Panc1 (cell line): Measurements from ENCODE around the gene CGB1. TPM values are rescaled to one million over a fixed set of nuclear protein-coding genes. Genes with fewer than 3 reads are reported as not detected.
A peak's percentile ranks its signal among the peaks of the same experiment; 100 is the strongest.
"Not testable (repeated sequence)": the region's sequence is repeated elsewhere in the genome, so short reads cannot be mapped to it uniquely, and the experiment has no call there.

ENCODE experiments used
- ATAC-seq: fragments of 200-7000 bp; cut with Tn5 transposase; 2 replicates; pipeline ENCODE4 v1.9.1; 2020; ENCODE audit warnings: mild to moderate bottlenecking, moderate library complexity
- BruUV-seq: library from RNA; stranded (reverse); fragments of 400-500 nt; replicated peaks from 2 replicates; lab custom pipeline; 2021; lab: Mats Ljungman, UMichigan
- CTCF ChIA-PET: fragments of 300-600 bp; sonication (Branson Sonifier 250); formaldehyde crosslinking; loops from one replicate; lab custom pipeline; 2022; ENCODE audit warnings: antibody characterized with exemption; lab: Charles Lee
- POLR2A ChIA-PET: fragments of 300-600 bp; sonication (Branson Sonifier 250); formaldehyde crosslinking; loops from one replicate; lab custom pipeline; 2022; ENCODE audit warnings: antibody characterized with exemption; lab: Charles Lee
- DNase-seq: peaks from one replicate; pipeline ENCODE4 v3.0.0-alpha.2; 2010; ENCODE audit warnings: low read depth, low spot score
- H3K27ac ChIP-seq: 2 replicates; pipeline ENCODE4 v1.5.1; 2011; ENCODE audit warnings: mild to moderate bottlenecking, low read length, inconsistent platforms
- H3K27me3 ChIP-seq: fragments of 200-500 bp; sonication (Bioruptor generic); 2 replicates; pipeline ENCODE4 v1.6.0; 2014; ENCODE audit warnings: low read length, inconsistent platforms; ENCODE audit not compliant: control insufficient read depth, insufficient read depth
- H3K36me3 ChIP-seq: fragments of 200-500 bp; sonication (Bioruptor generic); 2 replicates; pipeline ENCODE4 v1.5.1; 2014; ENCODE audit warnings: inconsistent platforms, mild to moderate bottlenecking, low read length, moderate library complexity; ENCODE audit not compliant: control insufficient read depth, insufficient read depth
- H3K4me1 ChIP-seq: 2 replicates; pipeline ENCODE4 v1.5.1; 2011; ENCODE audit warnings: inconsistent platforms, mild to moderate bottlenecking, low read length, moderate library complexity; ENCODE audit not compliant: control insufficient read depth, insufficient read depth
- H3K4me3 ChIP-seq, 2 experiments: 2 replicates each; pipeline ENCODE4 v1.5.1; 2011 to 2012; ENCODE audit warnings: low read depth in 2 of 2, low read length in 2 of 2, mild to moderate bottlenecking in 2 of 2, inconsistent platforms in 1 of 2, moderate library complexity in 1 of 2
- H3K9me3 ChIP-seq: fragments of 200-500 bp; sonication (Bioruptor generic); 2 replicates; pipeline ENCODE4 v1.5.1; 2014; ENCODE audit warnings: low read depth, mild to moderate bottlenecking, inconsistent platforms, low read length, moderate library complexity; ENCODE audit not compliant: control insufficient read depth, insufficient read depth
- POLR2AphosphoS5 ChIP-seq: IDR thresholded peaks from 2 replicates; pipeline ENCODE4 v1.6.1; 2012; ENCODE audit warnings: mild to moderate bottlenecking, low read depth, low read length, moderate library complexity
- SIN3A ChIP-seq: IDR thresholded peaks from 2 replicates; pipeline ENCODE4 v1.6.1; 2012; ENCODE audit warnings: low read depth, mild to moderate bottlenecking, low read length, moderate library complexity, borderline replicate concordance; ENCODE audit not compliant: insufficient read depth
- TCF7L2 ChIP-seq: IDR thresholded peaks from 2 replicates; pipeline ENCODE4 v1.6.1; 2011; ENCODE audit warnings: mild to moderate bottlenecking, low read depth, low read length, inconsistent platforms
- in situ Hi-C: cut with HindIII; loops from 2 replicates; pipeline ENCODE4 v1.10.0; 2016; ENCODE audit warnings: low sequenced_read_pairs, low pct_unique_long_range_greater_than_20kb
- intact Hi-C: fragments of 100-400 bp; cut with micrococcal nuclease; formaldehyde crosslinking; loops from one replicate; pipeline ENCODE4 v1.10.0; 2022; ENCODE audit not compliant: unreplicated experiment
- total RNA-seq: library from RNA; stranded (reverse); gene quantifications from one replicate; pipeline ENCODE4 v1.2.1, GENCODE V29; 2021; ENCODE audit not compliant: unreplicated experiment
- TF ChIP-seq, protein P1 (sequence below), 2 experiments: IDR thresholded peaks; 2 replicates each; pipeline ENCODE4 v1.6.1; 2011 to 2012; ENCODE audit warnings: low read depth in 2 of 2, control low read depth in 1 of 2, low read length in 1 of 2, mild to moderate bottlenecking in 1 of 2, moderate library complexity in 1 of 2; ENCODE audit not compliant: insufficient read depth in 1 of 2
- TF ChIP-seq, protein P2 (sequence below): fragments of 450-650 bp; IDR thresholded peaks from 2 replicates; pipeline ENCODE4 v1.5.1; 2017; ENCODE audit warnings: mild to moderate bottlenecking

CGB1 gene
- total RNA-seq, 1 experiment from 2014 or later = not detected

DNA sequence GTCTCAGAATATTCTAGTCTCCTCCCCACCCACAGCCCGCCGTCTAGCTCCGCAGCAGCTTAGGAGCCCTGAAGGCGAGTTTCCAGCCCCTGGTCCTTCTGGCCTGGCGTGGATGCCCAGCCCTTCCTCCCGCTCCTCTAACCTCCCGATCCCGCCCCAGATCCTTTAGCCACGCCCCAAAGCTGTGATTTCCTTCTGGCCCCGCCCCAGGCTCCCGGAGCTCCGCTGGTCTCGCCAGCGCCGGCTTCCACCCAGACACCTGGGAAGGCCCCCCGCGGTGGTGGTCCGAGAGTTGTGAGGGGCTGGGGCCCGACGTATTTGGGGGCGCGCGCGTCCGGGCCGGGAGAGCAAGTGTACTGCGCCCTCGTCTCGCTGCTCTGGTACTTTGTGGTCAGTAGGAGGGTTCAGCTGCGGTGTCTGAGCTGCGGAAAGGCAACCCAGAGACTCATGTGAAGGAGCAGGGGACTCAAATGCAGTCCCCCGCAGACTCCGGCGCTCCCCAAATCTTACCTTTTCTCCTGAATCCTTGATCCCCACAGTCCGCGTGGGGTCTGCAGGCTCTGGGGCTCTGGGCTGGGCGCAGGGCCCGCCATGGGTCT, 21.0 kb upstream of the CGB1 start, which contains the start of gene CGB7:
Gene CGB7 (minus strand): TSS at position 114 of the 599 bp plus-strand sequence. CDS start 2,374 bp downstream, outside the sequence.
- Histone ChIP-seq H3K4me1 (no peaks in the 10 kb centered on the region), H3K27ac (peak within 1 kb of the TSS; percentile 51), H3K9me3 (no peaks in the 10 kb centered on the region), H3K4me3 (peak within 1 kb of the TSS; percentile 49 to 64), H3K36me3 (no peaks in the 10 kb centered on the region), H3K27me3 (no peaks in the 10 kb centered on the region)
- TF ChIP-seq, protein P1, sequence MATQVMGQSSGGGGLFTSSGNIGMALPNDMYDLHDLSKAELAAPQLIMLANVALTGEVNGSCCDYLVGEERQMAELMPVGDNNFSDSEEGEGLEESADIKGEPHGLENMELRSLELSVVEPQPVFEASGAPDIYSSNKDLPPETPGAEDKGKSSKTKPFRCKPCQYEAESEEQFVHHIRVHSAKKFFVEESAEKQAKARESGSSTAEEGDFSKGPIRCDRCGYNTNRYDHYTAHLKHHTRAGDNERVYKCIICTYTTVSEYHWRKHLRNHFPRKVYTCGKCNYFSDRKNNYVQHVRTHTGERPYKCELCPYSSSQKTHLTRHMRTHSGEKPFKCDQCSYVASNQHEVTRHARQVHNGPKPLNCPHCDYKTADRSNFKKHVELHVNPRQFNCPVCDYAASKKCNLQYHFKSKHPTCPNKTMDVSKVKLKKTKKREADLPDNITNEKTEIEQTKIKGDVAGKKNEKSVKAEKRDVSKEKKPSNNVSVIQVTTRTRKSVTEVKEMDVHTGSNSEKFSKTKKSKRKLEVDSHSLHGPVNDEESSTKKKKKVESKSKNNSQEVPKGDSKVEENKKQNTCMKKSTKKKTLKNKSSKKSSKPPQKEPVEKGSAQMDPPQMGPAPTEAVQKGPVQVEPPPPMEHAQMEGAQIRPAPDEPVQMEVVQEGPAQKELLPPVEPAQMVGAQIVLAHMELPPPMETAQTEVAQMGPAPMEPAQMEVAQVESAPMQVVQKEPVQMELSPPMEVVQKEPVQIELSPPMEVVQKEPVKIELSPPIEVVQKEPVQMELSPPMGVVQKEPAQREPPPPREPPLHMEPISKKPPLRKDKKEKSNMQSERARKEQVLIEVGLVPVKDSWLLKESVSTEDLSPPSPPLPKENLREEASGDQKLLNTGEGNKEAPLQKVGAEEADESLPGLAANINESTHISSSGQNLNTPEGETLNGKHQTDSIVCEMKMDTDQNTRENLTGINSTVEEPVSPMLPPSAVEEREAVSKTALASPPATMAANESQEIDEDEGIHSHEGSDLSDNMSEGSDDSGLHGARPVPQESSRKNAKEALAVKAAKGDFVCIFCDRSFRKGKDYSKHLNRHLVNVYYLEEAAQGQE (IDR thresholded peaks at IDR 0.05; ENCODE audit: insufficient read depth in 1 of 2, low read depth in 2 of 2, low read length in 1 of 2) = no peak
- TF ChIP-seq TCF7L2 = no peak
- TF ChIP-seq, protein P2, sequence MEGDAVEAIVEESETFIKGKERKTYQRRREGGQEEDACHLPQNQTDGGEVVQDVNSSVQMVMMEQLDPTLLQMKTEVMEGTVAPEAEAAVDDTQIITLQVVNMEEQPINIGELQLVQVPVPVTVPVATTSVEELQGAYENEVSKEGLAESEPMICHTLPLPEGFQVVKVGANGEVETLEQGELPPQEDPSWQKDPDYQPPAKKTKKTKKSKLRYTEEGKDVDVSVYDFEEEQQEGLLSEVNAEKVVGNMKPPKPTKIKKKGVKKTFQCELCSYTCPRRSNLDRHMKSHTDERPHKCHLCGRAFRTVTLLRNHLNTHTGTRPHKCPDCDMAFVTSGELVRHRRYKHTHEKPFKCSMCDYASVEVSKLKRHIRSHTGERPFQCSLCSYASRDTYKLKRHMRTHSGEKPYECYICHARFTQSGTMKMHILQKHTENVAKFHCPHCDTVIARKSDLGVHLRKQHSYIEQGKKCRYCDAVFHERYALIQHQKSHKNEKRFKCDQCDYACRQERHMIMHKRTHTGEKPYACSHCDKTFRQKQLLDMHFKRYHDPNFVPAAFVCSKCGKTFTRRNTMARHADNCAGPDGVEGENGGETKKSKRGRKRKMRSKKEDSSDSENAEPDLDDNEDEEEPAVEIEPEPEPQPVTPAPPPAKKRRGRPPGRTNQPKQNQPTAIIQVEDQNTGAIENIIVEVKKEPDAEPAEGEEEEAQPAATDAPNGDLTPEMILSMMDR = no peak
- no peak for TF ChIP-seq SIN3A
- no peak for TF ChIP-seq POLR2AphosphoS5
- ChIA-PET CTCF (interaction anchor here (1.0 kb wide), 1 partner anchor 60 kb away, joined by 3 read pairs; no protein-coding TSS in a partner anchor), POLR2A (no interaction called here)
- in situ Hi-C loops = no loop called here
- DNase-seq (no peak), ATAC-seq (peak; percentile 81)
- BruUV-seq = no TSS peak
- intact Hi-C loops = no loop called here

DNA sequence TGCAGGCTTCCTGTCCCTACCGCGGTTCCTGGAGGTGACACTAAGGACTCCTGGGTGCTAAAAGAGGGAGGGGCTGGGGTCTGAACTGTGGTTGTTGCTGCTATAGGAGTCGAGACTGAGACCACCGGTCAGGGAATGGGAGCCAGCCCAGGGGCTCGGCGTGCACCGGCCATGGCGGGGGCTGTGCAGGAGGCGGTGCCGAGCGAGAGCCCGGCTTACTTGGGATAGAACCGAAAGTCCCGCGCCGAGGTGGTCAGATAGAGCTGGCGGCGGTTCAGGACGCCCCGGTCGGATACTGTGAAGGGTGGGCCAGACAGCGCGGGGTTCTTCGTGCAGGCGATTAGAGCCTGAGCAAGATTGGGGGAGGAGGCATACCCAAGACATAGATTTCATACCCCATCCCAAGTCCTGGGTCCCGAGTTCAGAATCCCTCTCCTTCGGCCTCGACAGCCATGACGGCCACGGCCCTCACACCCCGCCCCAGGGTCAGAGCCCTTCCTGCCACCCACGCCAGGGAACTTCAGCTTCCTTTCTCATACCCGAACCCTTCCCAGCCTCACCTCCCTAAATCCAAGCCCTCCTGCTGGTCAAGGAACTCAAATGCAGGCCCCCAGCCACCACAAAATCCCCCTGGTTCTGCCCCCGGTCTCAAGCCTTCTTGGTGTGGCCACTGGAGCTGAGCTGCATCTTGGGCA, 20.4 kb upstream of the CGB1 start:
- H3K36me3 ChIP-seq, intact Hi-C loops, in situ Hi-C loops, DNase-seq, H3K27me3 ChIP-seq, H3K9me3 ChIP-seq, H3K4me1 ChIP-seq, BruUV-seq: not testable (repeated sequence)
- peak; percentile 57 for ATAC-seq
- POLR2A ChIA-PET = interaction anchor here (0.6 kb wide), 1 partner anchor 38 kb away, joined by 4 read pairs; no protein-coding TSS in a partner anchor
- Histone ChIP-seq H3K27ac (peak overlapping the region; percentile 51), H3K4me3 (peak overlapping the region; percentile 49 to 64)
- CTCF ChIA-PET = interaction anchor here (1.0 kb wide), 1 partner anchor 59 kb away, joined by 3 read pairs; no protein-coding TSS in a partner anchor
